ENCODE data around the gene CCDC74A.
"Not testable (repeated sequence)": the region's sequence is repeated elsewhere in the genome, so short reads cannot be mapped to it uniquely, and the experiment has no call there.

The CCDC74A gene

DNA sequence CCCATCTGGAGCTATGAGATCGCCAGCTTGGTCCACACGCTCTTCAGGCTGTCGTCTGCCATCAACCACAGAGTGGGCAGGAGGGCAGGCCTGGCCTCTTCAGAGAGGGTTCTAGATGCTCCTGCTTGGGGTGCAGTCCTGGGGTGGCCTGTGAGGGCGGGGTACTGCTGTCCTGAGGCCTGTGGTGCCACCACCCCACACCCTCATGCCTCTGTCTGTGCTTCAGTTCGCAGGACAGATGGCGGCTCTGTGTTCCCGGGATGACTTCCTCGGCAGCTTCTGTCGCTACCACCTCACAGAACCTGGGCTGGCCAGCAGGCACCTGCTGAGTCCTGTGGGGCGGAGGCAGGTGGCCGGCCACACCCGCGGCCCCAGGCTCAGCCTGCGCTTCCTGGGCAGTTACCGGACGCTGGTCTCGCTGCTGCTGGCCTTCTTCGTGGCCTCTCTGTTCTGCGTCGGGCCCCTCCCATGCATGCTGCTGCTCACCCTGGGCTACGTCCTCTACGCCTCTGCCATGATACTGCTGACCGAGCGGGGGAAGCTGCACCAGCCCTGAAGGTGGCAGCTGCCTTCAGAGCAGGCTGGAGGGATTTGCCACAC lies 7.7 kb upstream of the CCDC74A start:
- H3K36me3 ChIP-seq (ENCODE audit: control insufficient read depth in 1 of 2, insufficient read depth in 2 of 2, low read length in 2 of 2) = peaks cover 0 to 41% of the 10 kb centered on the region in 2 donors
- H3K9me3 ChIP-seq (ENCODE audit: control insufficient read depth in 1 of 2, low read length in 2 of 2); H3K4me3 ChIP-seq (ENCODE audit: low read depth in 1 of 2, low read length in 2 of 2); H3K27ac ChIP-seq (ENCODE audit: low read length); H3K27me3 ChIP-seq (ENCODE audit: low read depth, low read length); H3K4me1 ChIP-seq (ENCODE audit: control insufficient read depth in 1 of 2, insufficient read depth in 2 of 2, low read length in 2 of 2): not testable (repeated sequence)

GRCh38 chr2:131520526-131520925 lies 7.2 kb upstream of the CCDC74A start:
- no peaks in the 10 kb centered on the region for H3K9me3 ChIP-seq (ENCODE audit: control insufficient read depth in 1 of 2, low read length in 2 of 2)
- H3K36me3 ChIP-seq (ENCODE audit: control insufficient read depth in 1 of 2, insufficient read depth in 2 of 2, low read length in 2 of 2) = peaks cover 0 to 41% of the 10 kb centered on the region in 2 donors
- H3K4me3 ChIP-seq (ENCODE audit: low read depth in 1 of 2, low read length in 2 of 2) = no peak overlapping the region
- no peaks in the 10 kb centered on the region for H3K4me1 ChIP-seq (ENCODE audit: control insufficient read depth in 1 of 2, insufficient read depth in 2 of 2, low read length in 2 of 2)
- H3K27ac ChIP-seq (ENCODE audit: low read length) = no peak overlapping the region
- H3K27me3 ChIP-seq (ENCODE audit: low read depth, low read length) = no peaks in the 10 kb centered on the region

DNA sequence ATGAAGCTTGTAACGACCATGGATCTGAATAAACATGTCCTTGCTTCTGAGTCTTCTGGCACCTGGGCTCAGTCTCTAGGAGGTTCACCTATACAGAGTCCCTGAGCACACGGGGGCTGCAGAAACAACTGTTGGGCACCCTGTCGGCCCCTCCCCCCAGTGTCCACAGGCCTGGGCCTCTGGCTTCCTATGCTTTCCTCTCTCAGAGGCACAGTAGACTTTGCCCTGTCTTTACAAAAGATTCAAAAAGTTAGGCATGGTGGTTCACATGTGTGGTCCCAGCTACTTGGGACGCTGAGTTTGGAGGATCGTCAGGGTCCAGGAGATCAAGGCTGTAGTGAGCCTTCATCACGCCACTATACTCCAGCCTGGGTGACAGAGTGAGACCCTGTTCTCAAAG lies 6.2 kb upstream of the CCDC74A start:
- not testable (repeated sequence) for H3K27ac ChIP-seq (ENCODE audit: low read length); H3K4me3 ChIP-seq (ENCODE audit: low read depth in 1 of 2, low read length in 2 of 2); H3K4me1 ChIP-seq (ENCODE audit: control insufficient read depth in 1 of 2, insufficient read depth in 2 of 2, low read length in 2 of 2); H3K9me3 ChIP-seq (ENCODE audit: control insufficient read depth in 1 of 2, low read length in 2 of 2); H3K27me3 ChIP-seq (ENCODE audit: low read depth, low read length)
- H3K36me3 ChIP-seq (ENCODE audit: control insufficient read depth in 1 of 2, insufficient read depth in 2 of 2, low read length in 2 of 2) = peaks cover 0 to 40% of the 10 kb centered on the region in 2 donors

DNA sequence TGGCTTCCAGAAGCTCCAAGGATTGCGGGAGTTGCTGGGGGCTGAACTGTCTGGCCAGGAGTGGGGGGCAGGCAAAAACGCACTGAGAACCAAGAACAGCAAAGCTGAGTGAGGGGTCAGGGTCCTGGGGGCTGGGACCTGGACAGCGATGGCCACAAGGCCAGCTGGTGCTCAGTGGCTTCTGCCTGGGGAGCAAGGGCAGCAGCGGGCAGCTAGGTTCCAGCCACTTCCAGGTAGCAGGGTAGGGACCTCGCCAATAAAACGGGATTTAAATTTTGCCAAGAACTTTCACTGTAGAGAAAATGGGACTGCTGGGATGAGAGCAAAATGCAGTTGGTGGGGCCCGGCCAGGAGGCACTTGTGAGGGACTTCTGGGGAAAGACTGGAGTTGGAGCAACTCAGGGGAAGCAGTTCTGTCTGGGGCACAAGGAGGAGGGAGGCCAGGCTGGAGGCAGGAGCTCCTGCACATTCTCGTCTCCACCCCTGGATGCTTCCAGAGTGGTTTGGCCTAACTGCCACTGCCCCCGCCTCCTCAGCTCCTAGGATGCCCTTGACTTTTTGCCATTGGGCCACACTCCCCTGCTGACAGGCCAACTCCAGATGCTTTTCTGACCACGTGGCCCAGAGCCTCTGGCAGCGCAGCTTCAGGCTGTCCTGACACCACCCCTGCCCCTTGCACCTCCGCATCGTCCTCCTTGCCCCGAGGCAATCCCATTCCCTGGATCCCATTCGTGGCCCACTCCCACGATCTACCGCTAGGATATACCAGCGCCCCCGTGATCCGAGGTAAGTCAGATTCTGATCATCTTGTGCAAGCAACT lies 5.5 kb upstream of the CCDC74A start:
- no peak overlapping the region for H3K27ac ChIP-seq (ENCODE audit: low read length)
- no peaks in the 10 kb centered on the region for H3K9me3 ChIP-seq (ENCODE audit: control insufficient read depth in 1 of 2, low read length in 2 of 2)
- no peak overlapping the region for H3K4me3 ChIP-seq (ENCODE audit: low read depth in 1 of 2, low read length in 2 of 2)
- no peaks in the 10 kb centered on the region for H3K4me1 ChIP-seq (ENCODE audit: control insufficient read depth in 1 of 2, insufficient read depth in 2 of 2, low read length in 2 of 2)
- no peaks in the 10 kb centered on the region for H3K27me3 ChIP-seq (ENCODE audit: low read depth, low read length)
- peaks cover 0 to 34% of the 10 kb centered on the region in 2 donors for H3K36me3 ChIP-seq (ENCODE audit: control insufficient read depth in 1 of 2, insufficient read depth in 2 of 2, low read length in 2 of 2)

GRCh38 chr2:131525256-131525655 lies 2.4 kb upstream of the CCDC74A start:
- not testable (repeated sequence) for H3K9me3 ChIP-seq (ENCODE audit: control insufficient read depth in 1 of 2, low read length in 2 of 2); H3K27ac ChIP-seq (ENCODE audit: low read length); H3K4me3 ChIP-seq (ENCODE audit: low read depth in 1 of 2, low read length in 2 of 2); H3K27me3 ChIP-seq (ENCODE audit: low read depth, low read length); H3K36me3 ChIP-seq (ENCODE audit: control insufficient read depth in 1 of 2, insufficient read depth in 2 of 2, low read length in 2 of 2); H3K4me1 ChIP-seq (ENCODE audit: control insufficient read depth in 1 of 2, insufficient read depth in 2 of 2, low read length in 2 of 2)

GRCh38 chr2:131528981-131529863 lies 1.5 kb downstream of the CCDC74A start:
- not testable (repeated sequence) for H3K9me3 ChIP-seq (ENCODE audit: control insufficient read depth in 1 of 2, low read length in 2 of 2); H3K4me3 ChIP-seq (ENCODE audit: low read depth in 1 of 2, low read length in 2 of 2); H3K36me3 ChIP-seq (ENCODE audit: control insufficient read depth in 1 of 2, insufficient read depth in 2 of 2, low read length in 2 of 2); H3K4me1 ChIP-seq (ENCODE audit: control insufficient read depth in 1 of 2, insufficient read depth in 2 of 2, low read length in 2 of 2); H3K27ac ChIP-seq (ENCODE audit: low read length); H3K27me3 ChIP-seq (ENCODE audit: low read depth, low read length)

- H3K36me3 ChIP-seq (ENCODE audit: control insufficient read depth in 1 of 2, insufficient read depth in 2 of 2, low read length in 2 of 2); H3K4me3 ChIP-seq (ENCODE audit: low read depth in 1 of 2, low read length in 2 of 2); H3K27me3 ChIP-seq (ENCODE audit: low read depth, low read length); H3K4me1 ChIP-seq (ENCODE audit: control insufficient read depth in 1 of 2, insufficient read depth in 2 of 2, low read length in 2 of 2); H3K9me3 ChIP-seq (ENCODE audit: control insufficient read depth in 1 of 2, low read length in 2 of 2); H3K27ac ChIP-seq (ENCODE audit: low read length): not testable (repeated sequence)
These were observed 2.3 kb downstream of the CCDC74A start for GRCh38 chr2:131529864-131530445.

- H3K9me3 ChIP-seq (ENCODE audit: control insufficient read depth in 1 of 2, low read length in 2 of 2); H3K4me1 ChIP-seq (ENCODE audit: control insufficient read depth in 1 of 2, insufficient read depth in 2 of 2, low read length in 2 of 2); H3K27ac ChIP-seq (ENCODE audit: low read length); H3K4me3 ChIP-seq (ENCODE audit: low read depth in 1 of 2, low read length in 2 of 2); H3K36me3 ChIP-seq (ENCODE audit: control insufficient read depth in 1 of 2, insufficient read depth in 2 of 2, low read length in 2 of 2); H3K27me3 ChIP-seq (ENCODE audit: low read depth, low read length): not testable (repeated sequence)
These were observed 3.1 kb downstream of the CCDC74A start for GRCh38 chr2:131530626-131531344.

GRCh38 chr2:131531547-131532185 lies 4.0 kb downstream of the CCDC74A start:
- H3K36me3 ChIP-seq (ENCODE audit: control insufficient read depth in 1 of 2, insufficient read depth in 2 of 2, low read length in 2 of 2); H3K27me3 ChIP-seq (ENCODE audit: low read depth, low read length); H3K4me3 ChIP-seq (ENCODE audit: low read depth in 1 of 2, low read length in 2 of 2); H3K9me3 ChIP-seq (ENCODE audit: control insufficient read depth in 1 of 2, low read length in 2 of 2); H3K4me1 ChIP-seq (ENCODE audit: control insufficient read depth in 1 of 2, insufficient read depth in 2 of 2, low read length in 2 of 2); H3K27ac ChIP-seq (ENCODE audit: low read length): not testable (repeated sequence)

- not testable (repeated sequence) for H3K4me1 ChIP-seq (ENCODE audit: control insufficient read depth in 1 of 2, insufficient read depth in 2 of 2, low read length in 2 of 2)
These were observed 5.3 kb downstream of the CCDC74A start for GRCh38 chr2:131532723-131533608.

More at GRCh38 chr2:131532723-131533608, 5.3 kb downstream of the CCDC74A start:
- H3K27ac ChIP-seq (ENCODE audit: low read length); H3K4me3 ChIP-seq (ENCODE audit: low read depth in 1 of 2, low read length in 2 of 2); H3K27me3 ChIP-seq (ENCODE audit: low read depth, low read length); H3K36me3 ChIP-seq (ENCODE audit: control insufficient read depth in 1 of 2, insufficient read depth in 2 of 2, low read length in 2 of 2); H3K9me3 ChIP-seq (ENCODE audit: control insufficient read depth in 1 of 2, low read length in 2 of 2): not testable (repeated sequence)
